HG02870 (cell line): Measurements from ENCODE around the gene FNDC1.

Experiments used
- ATAC-seq: cut with Tn5 transposase; IDR thresholded peaks from one replicate; pipeline ENCODE4 v1.9.1; 2021; ENCODE audit warnings: mild to moderate bottlenecking, moderate library complexity; ENCODE audit not compliant: unreplicated experiment

Gene FNDC1

GRCh38 chr6:159157431-159157830 lies 11.8 kb upstream of the FNDC1 start:
- no peak for ATAC-seq

- ATAC-seq, result no peak
Measured at GRCh38 chr6:159161839-159162238, 7.4 kb upstream of the FNDC1 start.

- ATAC-seq, result no peak
Measured at GRCh38 chr6:159163901-159164370, 5.3 kb upstream of the FNDC1 start.

- no peak for ATAC-seq
Measured at GRCh38 chr6:159168536-159169192, 536 bp upstream of the FNDC1 start.

- ATAC-seq, result peak; percentile 26
Measured at GRCh38 chr6:159169557-159170332, 545 bp downstream of the FNDC1 start.

- no peak for ATAC-seq
Measured at GRCh38 chr6:159170333-159170672, 1.1 kb downstream of the FNDC1 start.

GRCh38 chr6:159170999-159171712 lies 2.0 kb downstream of the FNDC1 start:
- no peak for ATAC-seq

- no peak for ATAC-seq
Measured at GRCh38 chr6:159172091-159172491, 2.9 kb downstream of the FNDC1 start.

GRCh38 chr6:159174263-159174969 lies 5.2 kb downstream of the FNDC1 start:
- peak; percentile 61 for ATAC-seq

GRCh38 chr6:159176913-159177312 lies 7.7 kb downstream of the FNDC1 start:
- no peak for ATAC-seq

GRCh38 chr6:159178847-159179246 lies 9.6 kb downstream of the FNDC1 start:
- ATAC-seq, result no peak

GRCh38 chr6:159180001-159180400 lies 10.8 kb downstream of the FNDC1 start:
- ATAC-seq, result no peak

- no peak for ATAC-seq
Measured at GRCh38 chr6:159181914-159182313, 12.7 kb downstream of the FNDC1 start.

GRCh38 chr6:159184559-159184958 lies 15.4 kb downstream of the FNDC1 start:
- ATAC-seq, result no peak

- no peak for ATAC-seq
Measured at GRCh38 chr6:159190460-159190859, 21.3 kb downstream of the FNDC1 start.

- no peak for ATAC-seq
Measured at GRCh38 chr6:159193923-159194322, 24.7 kb downstream of the FNDC1 start.

- ATAC-seq, result no peak
Measured at GRCh38 chr6:159194421-159194820, 25.2 kb downstream of the FNDC1 start.

GRCh38 chr6:159196430-159196975 lies 27.3 kb downstream of the FNDC1 start:
- no peak for ATAC-seq

- ATAC-seq, result no peak
Measured at GRCh38 chr6:159197251-159197650, 28.1 kb downstream of the FNDC1 start.

- no peak for ATAC-seq
Measured at GRCh38 chr6:159201336-159201735, 32.1 kb downstream of the FNDC1 start.
